ENCODE data around the gene ENKD1.
"Not testable (repeated sequence)": the region's sequence is repeated elsewhere in the genome, so short reads cannot be mapped to it uniquely, and the experiment has no call there.

The ENKD1 gene, protein sequence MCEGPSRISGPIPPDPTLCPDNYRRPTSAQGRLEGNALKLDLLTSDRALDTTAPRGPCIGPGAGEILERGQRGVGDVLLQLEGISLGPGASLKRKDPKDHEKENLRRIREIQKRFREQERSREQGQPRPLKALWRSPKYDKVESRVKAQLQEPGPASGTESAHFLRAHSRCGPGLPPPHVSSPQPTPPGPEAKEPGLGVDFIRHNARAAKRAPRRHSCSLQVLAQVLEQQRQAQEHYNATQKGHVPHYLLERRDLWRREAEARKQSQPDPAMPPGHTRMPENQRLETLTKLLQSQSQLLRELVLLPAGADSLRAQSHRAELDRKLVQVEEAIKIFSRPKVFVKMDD

DNA sequence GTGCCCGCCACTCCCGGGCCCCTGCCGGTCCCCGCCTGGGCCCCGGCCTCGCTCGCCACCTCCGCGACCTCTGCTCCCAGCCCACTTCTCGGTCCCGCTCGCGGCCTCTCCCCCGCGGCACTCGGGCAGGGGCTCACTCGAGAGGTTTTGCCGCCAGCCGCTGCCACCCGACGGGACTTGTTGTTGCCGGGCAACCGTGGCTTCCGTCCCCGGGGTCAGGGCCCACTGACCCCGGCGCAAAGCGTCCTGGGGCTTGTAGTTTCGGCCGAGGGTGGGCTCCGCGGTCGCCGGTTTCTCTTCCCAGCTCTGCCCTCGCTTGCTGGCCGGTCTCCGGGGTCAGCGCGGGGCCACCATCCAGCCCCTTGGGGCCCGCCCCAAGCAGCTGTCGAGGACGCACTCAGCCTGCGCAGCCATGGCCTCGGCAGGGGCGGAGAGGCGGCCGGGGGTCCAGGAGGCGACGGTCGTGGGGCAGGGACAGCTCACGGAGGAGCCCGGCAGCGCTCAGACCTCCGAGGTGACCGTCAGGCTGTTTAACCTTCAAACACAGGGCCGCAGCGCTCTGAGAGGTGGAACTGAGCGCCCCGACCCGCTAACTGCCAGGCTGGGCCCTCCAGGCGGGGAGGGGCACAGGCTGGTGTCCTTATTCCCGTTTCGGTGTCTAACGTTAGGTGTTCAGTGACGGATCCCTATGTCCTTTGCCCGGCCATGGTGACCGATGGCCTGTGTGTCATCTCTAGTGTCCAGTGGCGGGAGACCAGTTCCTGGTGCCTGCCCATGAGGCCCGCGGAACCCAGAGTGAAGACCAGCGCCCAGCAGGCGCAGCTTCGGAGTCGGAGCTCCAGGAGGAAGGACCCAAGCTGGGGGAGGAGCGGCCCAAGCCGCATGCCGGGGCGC, at the start of gene ENKD1, which contains the start of gene C16orf86:
TSS of gene ENKD1 (minus strand) at position 192 of the 894 bp plus-strand sequence. CDS start 308 bp downstream, outside the sequence.
TSS of gene C16orf86 (plus strand) at position 256 of the 894 bp plus-strand sequence. CDS start at position 413, 157 bp downstream.
- DNase-seq = peak; percentile 22

GRCh38 chr16:67716097-67716496, 49.5 kb upstream of the ENKD1 start:
- DNase-seq = no peak

- DNase-seq = no peak
These were observed 48.0 kb upstream of the ENKD1 start for GRCh38 chr16:67714522-67714921.

- DNase-seq = no peak
These were observed 47.2 kb upstream of the ENKD1 start for GRCh38 chr16:67713647-67714273.

DNA sequence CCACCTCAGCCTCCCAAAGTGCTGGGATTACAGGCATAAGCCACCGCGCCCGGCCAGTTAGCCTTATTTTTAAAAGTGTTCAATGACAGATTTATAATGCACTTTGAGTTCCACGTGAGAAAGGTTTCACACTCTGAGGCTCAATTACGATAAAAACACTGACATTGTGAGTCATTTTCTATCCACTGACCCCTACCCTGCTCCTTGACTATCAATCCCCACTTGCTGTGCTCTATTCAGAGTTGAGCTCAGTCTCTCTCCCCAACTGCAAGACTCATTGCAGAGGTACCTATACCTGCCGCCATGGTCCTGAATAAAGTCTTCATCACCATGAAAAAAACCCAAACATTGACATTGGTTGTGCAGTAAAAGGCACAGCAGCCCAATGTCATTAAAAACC, 44.1 kb upstream of the ENKD1 start:
- no peak for DNase-seq

DNA sequence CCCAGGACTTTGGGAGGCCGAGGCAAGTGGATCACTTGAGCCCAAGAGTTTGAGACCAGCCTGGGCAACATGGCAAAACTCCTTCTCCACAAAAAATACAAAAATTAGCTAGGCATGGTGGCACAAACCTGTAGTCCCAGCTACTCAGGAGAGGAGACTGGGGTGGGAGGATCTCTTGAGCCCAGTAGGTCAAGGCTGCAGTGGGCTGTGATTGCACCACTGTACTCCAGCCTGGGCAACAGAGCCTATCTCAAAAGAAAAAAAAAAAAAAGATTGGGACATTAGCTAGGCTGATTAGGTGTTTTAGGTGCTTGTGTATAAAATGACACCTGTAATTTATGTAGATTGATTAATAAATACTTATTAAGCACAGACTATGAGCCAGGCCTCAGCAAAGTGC, 42.5 kb upstream of the ENKD1 start:
- no peak for DNase-seq

GRCh38 chr16:67708368-67708771, 41.8 kb upstream of the ENKD1 start:
- no peak for DNase-seq

DNA sequence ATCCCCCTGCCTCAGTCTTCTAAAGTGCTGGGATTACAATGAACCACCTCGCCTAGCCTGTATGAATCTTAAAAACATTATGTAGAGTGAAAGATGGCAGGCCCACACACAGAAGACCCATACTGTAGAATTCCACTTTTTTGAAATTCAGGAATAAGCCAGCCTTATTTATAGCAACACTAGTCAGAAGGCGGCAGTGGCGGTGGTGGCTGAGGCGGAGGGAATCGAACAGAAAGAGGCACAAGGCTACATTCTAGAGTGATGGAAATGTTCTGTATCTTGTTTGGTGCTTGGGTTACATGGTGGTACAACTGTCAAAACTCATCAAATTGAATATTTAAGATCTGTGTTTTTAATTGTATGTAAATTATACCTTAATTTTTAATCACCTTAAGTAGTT, 41.2 kb upstream of the ENKD1 start:
- DNase-seq = no peak

GRCh38 chr16:67707210-67707609, 40.7 kb upstream of the ENKD1 start:
- DNase-seq = no peak

DNA sequence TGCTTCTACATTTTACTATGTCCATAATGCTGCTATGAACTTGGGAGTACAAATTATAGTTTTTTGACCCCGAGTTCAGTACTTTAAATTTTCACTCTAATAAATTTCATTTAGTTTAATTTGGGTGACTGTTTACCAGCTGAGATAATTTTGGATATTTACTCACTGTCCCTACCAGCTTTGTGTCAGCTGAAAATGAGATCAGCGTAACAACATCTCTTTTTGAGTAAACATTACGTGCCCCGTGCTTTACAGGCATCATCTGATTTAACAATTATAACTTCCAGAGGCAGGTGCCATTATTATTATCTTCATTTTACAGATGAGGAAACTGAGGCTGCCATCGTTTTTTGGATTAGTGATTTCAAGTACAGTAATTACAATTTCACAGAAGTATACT, 37.6 kb upstream of the ENKD1 start:
- no peak for DNase-seq

DNA sequence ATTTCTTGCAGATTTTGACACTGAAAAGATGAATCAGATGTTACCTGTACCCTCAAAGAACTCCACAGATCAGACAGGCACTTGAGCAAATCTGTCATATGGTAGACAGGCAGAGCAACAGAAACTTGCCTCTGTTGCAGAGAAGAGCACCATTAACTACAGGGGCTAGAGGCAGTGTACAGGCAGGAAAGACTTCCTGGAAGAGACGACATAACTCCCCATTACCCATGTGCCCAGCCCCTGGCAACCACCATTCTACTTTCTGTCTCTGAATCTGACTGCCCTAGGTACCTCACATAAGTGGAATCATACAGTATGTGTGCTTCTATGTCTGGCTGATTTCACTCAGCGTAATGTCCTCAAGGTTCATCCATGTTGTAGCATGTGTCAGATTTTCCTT, 37.1 kb upstream of the ENKD1 start:
- DNase-seq = no peak

DNA sequence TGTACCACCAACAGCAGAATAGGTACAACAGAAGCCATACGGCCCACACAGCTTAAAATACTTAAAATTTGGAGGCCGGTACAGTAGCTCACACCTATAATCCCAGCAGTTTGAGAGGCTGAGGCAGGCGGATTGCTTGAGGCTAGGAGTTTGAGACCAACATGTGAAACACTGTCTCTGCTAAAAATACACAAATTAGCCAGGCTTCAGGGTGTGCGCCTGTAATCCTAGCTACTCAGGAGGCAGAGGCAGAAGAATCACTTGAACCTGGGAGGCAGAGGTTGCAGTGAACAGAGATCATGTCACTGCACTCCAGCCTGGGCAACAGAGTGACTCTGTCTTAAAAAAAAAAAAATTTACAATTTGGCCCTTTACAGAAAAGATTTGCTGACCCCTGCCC, 35.6 kb upstream of the ENKD1 start:
- DNase-seq = no peak

DNA sequence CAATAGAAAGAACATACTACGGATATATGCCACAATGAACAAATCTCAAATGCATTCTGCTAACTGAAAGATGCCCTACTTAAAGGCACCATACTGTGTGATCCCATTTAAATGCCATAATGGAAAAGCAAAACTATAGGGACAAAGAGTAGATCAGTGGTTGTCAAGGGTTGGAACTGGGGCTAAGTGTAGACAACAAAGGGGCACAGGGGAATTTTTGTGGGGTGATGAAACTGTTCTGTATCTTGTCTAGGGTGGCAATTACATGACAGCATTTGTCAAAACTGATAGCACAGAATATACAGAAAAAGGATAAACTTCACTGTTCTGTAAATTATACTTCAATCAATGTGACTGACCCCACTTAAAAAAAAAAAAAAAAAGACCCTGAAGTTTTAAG, 34.9 kb upstream of the ENKD1 start:
- no peak for DNase-seq

GRCh38 chr16:67699265-67699664, 32.7 kb upstream of the ENKD1 start:
- DNase-seq = no peak

DNA sequence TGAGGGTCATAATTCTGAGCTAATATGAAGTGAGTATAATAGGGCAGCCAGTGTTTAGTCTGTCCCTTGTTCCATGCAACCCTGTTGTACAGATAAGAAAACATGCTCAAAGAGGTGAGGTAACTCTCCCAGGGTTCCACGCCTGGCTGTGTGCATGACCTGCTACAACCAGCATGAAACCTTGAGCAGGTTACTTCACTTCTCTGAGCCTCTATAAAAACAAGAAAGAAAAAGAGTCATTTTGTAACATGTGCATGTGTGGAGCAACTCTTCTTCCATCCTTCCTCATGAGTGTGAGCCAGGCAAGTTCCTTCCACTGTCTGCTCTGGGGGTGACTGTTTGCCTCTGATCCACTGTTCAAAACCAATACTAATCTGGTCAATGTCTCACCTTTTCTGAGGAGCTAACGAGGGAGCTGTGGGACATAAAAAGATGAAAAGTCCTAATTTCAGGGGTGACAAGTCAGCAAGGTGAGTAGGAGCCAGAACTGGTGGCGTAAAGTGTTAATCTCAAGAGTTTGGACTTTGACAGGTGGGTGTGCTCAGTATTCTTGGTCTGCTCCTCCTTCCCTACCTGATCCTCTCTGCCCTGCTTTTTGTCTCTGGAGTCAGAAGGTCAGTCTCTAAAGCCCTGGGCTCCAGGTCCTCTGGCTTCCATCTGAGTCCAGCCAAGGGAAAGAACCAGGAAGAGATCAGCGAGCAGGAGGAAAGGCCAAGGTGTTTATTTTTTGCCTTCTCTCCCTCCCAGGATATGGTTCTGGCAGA, 31.1 kb upstream of the ENKD1 start:
- no peak for DNase-seq

GRCh38 chr16:67694611-67695010, 28.1 kb upstream of the ENKD1 start:
- DNase-seq = no peak

GRCh38 chr16:67693517-67694285, 27.2 kb upstream of the ENKD1 start:
- DNase-seq = not testable (repeated sequence)

DNA sequence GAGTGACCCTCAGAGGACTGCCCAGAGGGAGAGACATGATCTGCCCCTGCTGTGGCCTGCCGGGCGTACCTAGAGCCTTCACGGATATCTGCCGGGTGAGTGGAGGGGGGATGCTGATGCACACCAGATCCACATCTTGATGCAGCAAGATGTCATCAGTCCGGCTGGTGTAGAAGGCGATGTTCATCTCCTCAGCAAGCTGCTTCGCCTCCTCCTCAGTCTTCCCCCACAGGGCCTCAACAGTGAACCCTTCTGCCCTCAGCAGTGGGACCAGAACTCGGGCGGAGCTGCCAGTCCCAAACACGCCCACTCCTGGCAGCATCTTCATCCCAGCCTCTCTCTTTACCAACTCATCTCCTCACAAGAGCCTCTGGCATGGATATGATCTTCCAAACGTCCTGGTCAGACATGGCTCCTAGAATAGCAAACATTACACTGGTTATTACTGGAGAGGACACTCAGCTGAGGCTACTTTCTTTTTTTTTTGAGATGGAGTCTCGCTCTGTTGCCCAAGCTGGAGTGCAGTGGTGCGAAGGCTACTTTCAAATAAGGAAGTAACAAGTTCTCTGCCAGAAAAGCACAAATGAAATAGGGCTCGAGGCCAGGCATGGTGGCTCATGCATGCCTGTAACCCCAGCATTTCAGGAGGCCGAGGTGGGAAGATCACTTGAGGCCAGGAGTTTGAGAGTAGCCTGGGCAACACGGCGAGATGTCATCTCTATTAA, 19.0 kb upstream of the ENKD1 start:
- DNase-seq = no peak

GRCh38 chr16:67683767-67684166, 17.2 kb upstream of the ENKD1 start:
- DNase-seq = no peak

- DNase-seq = no peak
These were observed 13.7 kb upstream of the ENKD1 start for GRCh38 chr16:67679935-67680897.
